ENCODE results near the gene PIPOX.

GRCh38 chr17:29090750-29091605, 48.0 kb downstream of the PIPOX start:
- TF ChIP-seq POLR2AphosphoS5 (IDR thresholded peaks at IDR 0.05; ENCODE audit: low read depth, low read length) (no peak), REST (IDR thresholded peaks at IDR 0.05; ENCODE audit: insufficient read depth in 1 of 2, low read depth in 2 of 2, low read length in 2 of 2) (no peak), SIN3A (IDR thresholded peaks at IDR 0.05; ENCODE audit: borderline replicate concordance, insufficient read depth, low read length) (no peak), TAF1 (IDR thresholded peaks at IDR 0.05; ENCODE audit: borderline replicate concordance, insufficient read depth, low read length) (no peak), FOXP2 (optimal IDR thresholded peaks at IDR 0.05; ENCODE audit: borderline replicate concordance, extremely low read depth, extremely low read length, insufficient read depth) (no peak)

Measured in PFSK-1 (cell line).